ENCODE results near the gene CKB.

CKB gene

DNA sequence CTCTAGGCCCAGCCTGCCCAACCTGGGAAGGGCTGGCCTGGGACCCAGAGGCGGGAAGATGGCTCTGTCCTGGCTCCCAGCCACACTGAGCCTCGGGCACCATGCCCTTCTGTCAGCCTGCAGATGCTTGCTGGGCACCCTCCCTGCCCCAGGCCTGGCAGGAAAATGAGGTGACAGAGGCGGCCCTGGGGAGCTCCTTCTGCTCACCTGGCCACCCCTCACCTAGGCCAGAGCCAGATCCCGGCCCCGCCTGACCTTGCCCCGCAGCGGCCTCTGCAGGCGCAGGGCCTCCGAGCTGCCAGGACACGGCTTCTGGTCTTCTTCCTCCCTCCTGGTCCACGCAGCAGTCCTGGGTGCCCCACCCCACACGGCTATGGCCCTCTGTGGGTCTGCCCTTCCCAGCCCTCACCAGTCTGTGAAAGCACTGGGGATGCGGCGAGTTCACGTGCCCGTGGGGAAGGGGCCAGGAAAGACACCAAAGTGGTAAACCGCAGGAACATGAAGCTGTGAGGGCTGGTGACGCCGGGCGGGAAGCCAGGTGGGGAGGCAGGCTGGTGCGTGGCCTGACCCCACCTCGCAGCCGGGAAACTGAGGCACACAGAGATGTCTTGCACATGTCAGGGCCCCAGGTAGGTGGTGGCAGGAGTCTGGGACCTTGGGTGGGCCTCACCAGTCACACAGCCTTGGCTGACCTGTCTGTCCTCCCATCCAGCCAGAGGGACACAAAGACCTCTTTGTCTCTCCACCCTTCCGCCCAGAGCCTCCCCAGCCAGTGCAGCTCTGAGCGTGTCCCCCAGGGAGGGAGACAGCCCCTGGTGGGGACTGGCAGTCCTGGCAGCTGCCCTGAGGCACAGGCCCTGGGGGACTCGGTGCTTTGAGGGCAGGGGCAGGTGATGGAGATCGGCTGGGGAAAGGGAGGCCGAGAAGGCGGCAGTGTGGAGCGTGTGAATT is 27.0 kb upstream of the CKB start:
- DNase-seq = no peak

DNA sequence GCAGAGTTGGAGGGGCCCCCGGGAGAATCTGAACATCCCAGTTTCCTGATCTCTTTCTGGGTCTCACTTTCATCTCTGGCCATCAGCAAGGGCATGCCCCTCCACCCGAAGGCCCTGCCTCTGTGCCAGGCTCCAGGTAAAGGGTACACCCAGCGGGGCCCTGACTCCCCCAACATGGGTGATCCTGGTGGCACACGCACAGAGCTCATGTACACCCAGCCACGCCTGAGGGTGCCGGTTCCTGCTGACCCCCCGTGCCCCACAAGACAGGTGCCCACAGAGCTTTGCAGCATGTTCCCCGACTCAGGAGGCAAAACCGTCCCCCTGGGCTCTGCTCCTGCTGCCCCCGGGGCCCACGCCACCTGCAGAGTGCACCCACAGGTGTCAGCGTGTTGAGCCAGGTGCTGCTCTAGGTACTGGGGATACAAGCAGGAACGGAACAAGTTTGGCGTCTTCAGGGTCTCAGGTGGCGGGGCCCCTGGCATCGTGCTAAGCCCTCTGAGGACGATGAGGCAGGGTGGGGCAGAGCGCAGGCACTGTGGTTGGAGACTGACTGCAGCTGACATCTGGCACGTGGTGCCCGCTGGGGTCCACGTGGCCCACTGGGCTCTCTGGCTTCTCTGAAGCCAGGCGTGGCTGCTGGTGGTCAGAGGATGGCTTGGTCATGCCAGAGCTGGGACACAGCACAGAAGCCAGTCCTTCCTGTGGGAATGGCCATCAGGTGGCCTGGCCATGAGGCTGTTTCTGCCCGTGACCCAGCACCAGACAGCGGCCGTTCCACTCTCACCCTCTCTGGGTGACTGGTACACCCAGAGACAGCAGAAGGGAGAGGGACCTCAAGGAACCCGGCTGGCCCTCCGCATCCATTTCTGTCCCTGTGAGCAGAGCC is 26.1 kb upstream of the CKB start:
- DNase-seq = no peak

DNA sequence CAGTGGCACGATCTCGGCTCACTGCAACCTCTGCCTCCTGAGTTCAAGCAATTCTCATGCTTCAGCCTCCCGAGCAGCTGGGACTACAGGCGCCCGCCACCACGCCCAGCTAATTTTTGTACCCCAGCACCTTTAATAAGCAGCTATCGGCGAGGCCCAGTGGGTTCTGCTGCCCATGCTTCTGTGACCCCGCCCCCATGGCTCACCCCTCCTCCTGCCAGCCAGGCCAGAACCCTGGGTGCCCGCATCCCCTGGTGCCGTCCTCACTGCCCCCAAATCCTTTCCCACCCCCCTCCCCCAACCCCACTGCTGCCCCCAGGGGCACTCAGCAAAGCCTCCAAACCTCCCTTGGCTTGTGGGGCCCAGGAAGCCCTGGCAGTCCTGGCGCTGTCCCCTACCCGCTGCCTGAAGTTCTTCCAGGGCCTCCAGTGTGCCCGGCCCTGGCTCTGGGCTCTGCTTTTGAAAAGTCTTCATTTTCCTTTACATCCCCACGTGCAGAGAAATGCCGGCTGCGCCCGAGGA is 25.4 kb upstream of the CKB start:
- no peak for DNase-seq

DNA sequence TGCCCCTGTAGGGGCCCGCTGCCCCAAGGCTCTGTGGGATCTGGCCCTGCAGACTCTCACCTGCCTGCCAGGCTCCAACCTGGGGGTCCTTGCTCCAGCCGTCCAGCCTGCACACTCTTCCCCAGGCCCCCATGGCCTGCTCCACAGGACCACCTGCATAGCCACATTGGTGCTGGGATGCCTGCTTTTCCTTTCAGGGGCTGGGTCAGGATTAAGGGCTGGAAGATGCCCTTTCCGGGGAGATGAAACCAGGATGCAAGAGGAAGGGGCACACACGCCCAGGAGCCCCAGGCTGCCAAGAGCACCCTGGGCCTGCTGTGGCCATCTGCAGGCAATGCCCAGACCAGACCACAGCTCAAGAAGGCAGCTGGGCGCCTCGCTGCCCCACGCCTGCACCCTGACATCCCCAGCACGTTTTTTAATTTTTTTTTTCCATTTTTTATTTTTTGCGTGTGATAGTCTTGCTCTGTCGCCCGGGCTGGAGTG is 24.9 kb upstream of the CKB start:
- no peak for DNase-seq

DNA sequence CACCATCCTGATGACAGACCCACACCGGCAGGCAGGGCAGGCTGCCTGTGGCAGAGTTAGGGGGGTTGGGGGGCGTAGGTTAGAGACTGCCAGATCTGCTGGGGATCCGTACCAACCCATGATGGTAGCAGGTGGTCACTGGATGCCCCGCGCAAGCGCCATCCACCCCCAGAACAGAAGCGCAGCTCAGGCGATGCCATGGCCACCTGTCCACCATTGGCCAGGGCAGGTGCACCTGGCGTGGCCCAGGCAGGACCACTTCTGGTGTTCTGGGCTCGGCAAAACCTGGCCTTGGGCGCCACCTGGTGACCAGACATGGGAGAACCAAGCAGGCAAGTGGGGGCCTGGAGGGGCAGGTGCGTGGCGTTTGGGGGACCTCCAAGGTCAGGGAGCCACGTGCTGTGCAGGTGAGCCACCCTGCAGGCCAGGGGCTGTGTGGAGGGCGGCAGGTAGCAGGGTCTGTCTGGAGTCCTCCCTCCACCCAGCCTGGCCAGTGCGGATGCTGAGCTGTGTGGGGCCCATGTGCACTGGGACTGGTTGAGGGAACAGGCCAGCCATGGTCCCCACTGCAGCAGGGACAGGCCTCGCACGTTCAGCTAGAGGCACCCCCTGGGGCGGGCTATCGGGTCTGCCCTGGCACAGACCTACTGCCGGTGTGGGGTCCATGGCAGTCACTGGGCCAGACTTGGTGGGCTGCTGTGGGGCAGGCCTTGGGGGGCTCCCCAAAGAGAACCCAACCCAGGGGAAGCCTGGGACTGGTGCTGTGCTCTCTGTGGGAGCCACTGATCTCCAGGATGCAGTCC is 24.2 kb upstream of the CKB start:
- DNase-seq = peak; percentile 70

DNA sequence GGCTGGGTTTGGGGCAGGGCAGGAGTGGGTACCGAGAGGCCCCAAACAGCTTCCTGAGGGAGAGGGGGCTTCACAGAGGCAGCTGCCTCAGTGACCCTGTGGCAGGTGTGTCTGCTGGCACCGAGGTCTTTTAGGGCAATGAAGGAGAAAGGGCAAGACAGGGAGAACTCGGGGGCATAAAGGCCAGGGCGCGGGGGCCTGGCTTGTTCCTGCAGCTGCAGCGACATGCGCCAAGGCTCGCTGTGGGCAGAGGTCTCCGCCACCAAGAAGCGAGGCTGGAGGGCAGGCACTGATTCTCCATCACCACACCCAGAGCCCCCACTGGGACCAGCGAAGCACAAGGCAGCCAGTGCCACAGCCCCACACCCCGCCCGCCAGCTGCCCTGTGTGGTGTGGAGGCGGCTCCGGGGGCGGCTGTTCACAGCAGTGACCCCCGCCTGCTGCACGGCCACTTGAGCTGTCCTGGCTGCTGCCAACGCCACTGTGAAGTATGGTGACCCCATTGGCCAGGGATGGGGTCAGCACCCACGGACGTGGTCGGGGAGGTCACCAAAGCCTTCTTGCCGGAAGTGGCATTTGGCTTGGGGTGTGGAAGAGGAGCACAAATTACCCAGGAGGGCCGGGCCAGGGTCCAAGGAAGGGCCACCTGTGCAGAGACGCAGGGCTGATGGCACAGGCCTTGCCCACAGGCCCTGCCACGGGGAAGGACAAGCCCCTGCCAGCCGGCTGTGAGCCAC is 23.5 kb upstream of the CKB start:
- DNase-seq = no peak

DNA sequence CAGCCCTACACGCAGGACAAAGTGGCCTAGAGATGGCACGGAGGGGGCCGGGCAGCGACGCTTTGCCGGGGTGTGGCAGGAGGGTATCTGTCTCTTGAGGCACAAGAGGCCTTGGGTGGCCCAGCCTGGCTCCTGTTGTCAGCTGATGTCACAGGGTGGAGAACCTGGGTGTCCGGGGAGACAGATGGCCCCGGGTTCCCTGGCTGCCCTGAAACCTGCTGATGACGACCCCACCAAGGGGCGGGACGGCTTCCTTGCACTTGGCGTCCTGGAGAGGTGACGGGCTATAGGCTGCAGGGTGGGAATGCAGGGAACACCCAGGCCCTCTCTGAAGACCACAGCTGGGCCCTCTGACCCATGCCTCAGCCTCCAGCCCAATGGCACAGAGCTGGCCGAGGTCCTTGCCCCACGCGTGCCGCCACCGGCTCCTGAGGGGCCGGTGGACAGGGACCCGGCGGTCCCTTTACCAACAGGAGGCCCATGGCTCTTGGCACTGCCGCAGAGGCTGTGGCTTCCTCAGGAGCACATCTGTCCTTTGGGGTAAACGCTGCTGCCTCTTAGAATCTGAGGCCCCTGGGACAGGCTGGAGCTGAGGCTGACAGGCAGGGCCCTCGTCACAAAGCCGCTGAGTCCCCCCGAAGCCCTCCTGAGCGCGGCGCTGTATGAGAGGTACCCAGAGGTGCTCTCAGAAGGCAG is 22.7 kb upstream of the CKB start:
- DNase-seq = no peak

DNA sequence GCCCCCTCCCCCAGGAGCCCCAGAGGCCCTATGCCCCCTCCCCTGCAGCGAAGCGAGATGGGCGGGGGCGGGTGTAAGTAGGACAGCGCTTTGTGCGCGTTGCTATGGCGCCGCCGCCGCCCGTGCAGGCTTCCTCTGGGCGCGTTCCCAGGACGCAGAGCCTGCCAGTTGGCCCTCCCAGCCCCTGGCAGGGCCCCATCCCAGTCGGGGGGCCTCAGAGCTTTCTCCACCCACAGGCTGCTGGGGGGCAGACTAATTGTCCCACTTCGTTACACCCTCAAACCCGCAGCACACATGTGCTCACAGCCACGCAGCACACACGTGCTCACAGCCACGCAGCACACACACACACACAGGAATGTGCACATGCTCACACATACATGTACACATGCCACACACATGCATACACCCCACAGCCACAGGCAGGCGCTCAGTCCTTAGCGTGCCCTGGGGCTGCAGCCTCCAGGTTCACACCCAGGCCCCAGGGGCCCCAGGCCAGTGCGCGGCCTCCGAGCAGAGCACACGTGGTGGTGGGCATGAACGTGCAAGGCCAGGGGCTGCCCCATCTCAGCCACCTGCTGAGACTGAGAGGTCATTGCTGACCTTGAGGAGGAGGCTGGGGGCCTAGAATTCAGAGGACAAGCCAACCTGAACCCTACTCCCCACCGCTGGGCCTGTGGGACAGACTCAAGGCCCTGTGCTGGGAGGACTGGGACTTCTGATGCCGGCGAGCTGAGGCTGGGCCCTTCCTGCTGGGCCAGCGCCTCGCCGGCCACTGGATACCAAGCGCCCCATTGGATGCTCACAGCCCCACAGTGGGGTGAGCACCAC is 22.0 kb upstream of the CKB start:
- no peak for DNase-seq

DNA sequence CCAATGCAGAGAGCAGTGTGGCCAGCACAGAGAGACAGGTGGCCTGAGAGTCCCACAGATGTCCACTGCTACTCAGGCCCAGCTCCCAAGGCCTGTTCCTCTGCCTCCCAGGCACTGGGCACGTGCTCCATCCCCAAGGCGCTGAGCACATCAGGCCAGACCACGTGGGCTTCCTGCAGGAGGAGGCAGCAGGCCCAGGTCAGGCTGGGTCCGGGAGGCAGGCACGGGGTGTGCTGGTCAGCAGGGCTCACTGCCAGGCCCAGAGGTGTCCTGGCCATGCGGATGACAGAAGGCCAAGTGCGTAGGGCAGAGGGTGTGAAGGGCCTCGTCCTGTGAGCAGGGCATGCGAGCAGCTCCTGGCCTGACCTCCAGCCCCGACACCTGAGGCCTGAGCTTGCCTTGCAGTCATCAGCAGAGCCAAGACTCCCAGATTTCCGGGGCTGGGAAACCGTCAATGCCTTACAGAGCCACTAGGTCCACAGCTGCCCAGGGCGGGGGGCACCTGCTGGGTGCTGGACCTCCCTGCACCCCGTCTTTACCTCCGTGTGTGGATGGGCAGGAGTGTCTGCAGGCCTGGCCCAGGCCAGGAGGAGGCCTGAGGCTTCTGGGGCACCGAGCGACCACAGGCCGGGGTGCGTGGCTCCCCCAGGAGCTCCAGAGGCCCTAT is 21.2 kb upstream of the CKB start:
- DNase-seq = no peak

GRCh38 chr14:103543140-103543539 is 20.5 kb upstream of the CKB start:
- DNase-seq = no peak

DNA sequence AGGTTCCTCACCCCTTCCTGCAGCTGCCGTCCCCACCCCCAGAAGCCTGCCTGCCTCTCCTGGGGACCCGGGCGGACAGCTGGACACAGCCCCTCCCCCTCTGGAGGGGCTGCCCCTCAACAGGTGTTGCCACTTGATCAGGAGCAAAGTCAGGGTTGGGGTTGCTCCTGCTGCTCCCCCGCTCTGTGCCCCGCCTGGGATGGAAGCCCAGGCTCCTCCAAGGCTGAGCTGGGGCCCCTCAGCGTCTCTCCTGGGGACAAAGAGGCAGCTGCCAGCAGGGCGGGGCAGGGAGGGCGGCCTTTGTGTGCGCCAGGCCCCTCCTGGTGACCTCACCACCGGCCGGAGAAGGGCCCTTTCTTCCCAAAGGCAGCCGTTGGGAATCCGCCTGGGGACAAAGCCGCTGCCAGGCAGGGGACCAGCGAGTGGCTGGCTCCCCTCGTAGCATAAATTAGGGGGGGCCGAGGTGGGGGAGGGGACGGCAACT is 20.0 kb upstream of the CKB start:
- no peak for DNase-seq

GRCh38 chr14:103541709-103542604 is 19.3 kb upstream of the CKB start:
- no peak for DNase-seq

DNA sequence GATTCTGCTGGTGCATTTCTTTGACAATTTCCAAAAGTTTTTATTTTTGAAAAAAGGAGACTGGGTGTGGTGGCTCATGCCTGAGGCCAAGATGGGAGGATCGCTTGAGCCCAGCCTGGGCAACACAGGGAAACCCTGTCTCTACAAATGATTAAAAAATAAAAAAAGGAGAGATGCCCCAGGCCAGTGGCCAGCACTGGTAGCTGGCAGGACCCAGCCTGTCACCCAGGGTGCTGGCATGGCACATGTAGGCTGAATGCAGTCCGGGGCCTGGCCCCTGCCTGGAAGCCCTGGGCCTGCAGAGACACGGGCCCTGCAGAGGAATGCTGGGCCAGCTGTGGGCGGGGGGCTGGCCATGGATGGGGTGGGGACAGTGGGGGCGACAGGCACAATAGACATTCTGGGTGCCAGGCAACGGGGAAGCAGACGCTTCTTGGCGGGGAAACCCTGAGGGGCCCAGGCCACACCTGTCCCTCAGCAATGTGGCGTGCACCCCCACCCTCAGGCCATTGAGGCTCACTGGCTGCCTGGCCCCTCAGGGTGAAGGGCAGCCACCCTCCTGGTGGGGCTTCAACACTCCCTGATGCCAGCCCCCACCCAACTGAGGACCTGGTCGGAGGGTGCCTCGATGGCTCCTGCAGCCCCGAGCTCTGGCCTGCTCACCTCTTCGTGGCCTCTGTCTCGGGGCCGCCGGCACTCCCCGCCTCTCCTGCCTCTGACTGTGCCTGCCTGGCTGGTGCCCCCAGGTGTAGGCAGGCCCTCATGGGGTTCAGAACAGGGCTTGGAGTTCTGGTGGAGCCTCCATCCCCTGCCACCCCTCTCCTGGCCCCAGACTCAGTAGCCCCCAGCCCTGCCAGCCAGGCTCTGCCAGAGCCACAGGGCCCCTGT is 18.4 kb upstream of the CKB start:
- DNase-seq = no peak

- DNase-seq = no peak
These were observed 16.6 kb upstream of the CKB start for GRCh38 chr14:103539056-103539825.

GRCh38 chr14:103538291-103539055 is 15.8 kb upstream of the CKB start:
- no peak for DNase-seq
